Measurements from ENCODE around the gene PIEZO1. TPM values are rescaled to one million over a fixed set of nuclear protein-coding genes. Genes with fewer than 3 reads are reported as not detected.
"Not testable (repeated sequence)": the region's sequence is repeated elsewhere in the genome, so short reads cannot be mapped to it uniquely, and the experiment has no call there.

Gene PIEZO1
- total RNA-seq, 1 experiment from 2014 or later, result 375 TPM

GRCh38 chr16:88804552-88805339, 19.7 kb upstream of the PIEZO1 start:
- DNase-seq (ENCODE audit: low spot score), result peak; percentile 61

GRCh38 chr16:88804173-88804551, 19.1 kb upstream of the PIEZO1 start:
- DNase-seq (ENCODE audit: low spot score), result no peak

- DNase-seq (ENCODE audit: low spot score), result peak; percentile 87
These were observed 18.4 kb upstream of the PIEZO1 start, which contains the start of gene CDT1 for GRCh38 chr16:88803264-88803987. Gene CDT1, plus strand, starts transcription at chr16:88803789. Its CDS starts 43 bp downstream, at chr16:88803832.

GRCh38 chr16:88800277-88800592, 15.2 kb upstream of the PIEZO1 start:
- DNase-seq (ENCODE audit: low spot score), result no peak

- DNase-seq (ENCODE audit: low spot score), result no peak
These were observed 14.7 kb upstream of the PIEZO1 start for GRCh38 chr16:88799569-88800276.

GRCh38 chr16:88798772-88799455, 13.9 kb upstream of the PIEZO1 start:
- no peak for DNase-seq (ENCODE audit: low spot score)

GRCh38 chr16:88798073-88798472, 13.1 kb upstream of the PIEZO1 start:
- no peak for DNase-seq (ENCODE audit: low spot score)

GRCh38 chr16:88796278-88796677, 11.3 kb upstream of the PIEZO1 start:
- no peak for DNase-seq (ENCODE audit: low spot score)

GRCh38 chr16:88793251-88793954, 8.4 kb upstream of the PIEZO1 start:
- no peak for DNase-seq (ENCODE audit: low spot score)

GRCh38 chr16:88792668-88793250, 7.7 kb upstream of the PIEZO1 start:
- DNase-seq (ENCODE audit: low spot score), result no peak

GRCh38 chr16:88792078-88792550, 7.1 kb upstream of the PIEZO1 start:
- DNase-seq (ENCODE audit: low spot score), result no peak

- DNase-seq (ENCODE audit: low spot score), result no peak
These were observed 5.5 kb upstream of the PIEZO1 start for GRCh38 chr16:88790312-88791211.

GRCh38 chr16:88789594-88789993, 4.6 kb upstream of the PIEZO1 start:
- no peak for DNase-seq (ENCODE audit: low spot score)

- not testable (repeated sequence) for DNase-seq (ENCODE audit: low spot score)
These were observed 3.7 kb upstream of the PIEZO1 start for GRCh38 chr16:88788749-88789148.

- DNase-seq (ENCODE audit: low spot score), result no peak
These were observed 2.7 kb upstream of the PIEZO1 start for GRCh38 chr16:88787579-88788314.

GRCh38 chr16:88784856-88785105, 239 bp downstream of the PIEZO1 start:
- DNase-seq (ENCODE audit: low spot score), result no peak

- peak; percentile 65 for DNase-seq (ENCODE audit: low spot score)
These were observed 755 bp downstream of the PIEZO1 start for GRCh38 chr16:88784074-88784855.

- no peak for DNase-seq (ENCODE audit: low spot score)
These were observed 1.5 kb downstream of the PIEZO1 start for GRCh38 chr16:88783391-88784073.
